H9 (cell line): ENCODE data around the gene TBC1D9B. TPM values are rescaled to one million over a fixed set of nuclear protein-coding genes. Genes with fewer than 3 reads are reported as not detected.

ENCODE experiments used
- DNase-seq: peaks from one replicate; pipeline ENCODE4 v3.0.0-alpha.2; 2017
- H2AFZ ChIP-seq: one replicate; pipeline ENCODE4 v1.6.1; 2013; ENCODE audit warnings: mild to moderate bottlenecking, low read length, control low read depth, moderate library complexity
- H2AK5ac ChIP-seq: 2 replicates; pipeline ENCODE4 v1.6.1; 2013; ENCODE audit warnings: low read length, control low read depth, mixed read lengths; ENCODE audit not compliant: insufficient read length
- H2BK120ac ChIP-seq: one replicate; pipeline ENCODE4 v1.6.1; 2013; ENCODE audit warnings: low read depth, mild to moderate bottlenecking, low read length, control low read depth, inconsistent platforms; ENCODE audit not compliant: poor library complexity, severe bottlenecking
- H2BK12ac ChIP-seq: 2 replicates; pipeline ENCODE4 v1.6.1; 2013; ENCODE audit warnings: low read length, control low read depth, mixed read lengths, low read depth; ENCODE audit not compliant: insufficient read length
- H2BK15ac ChIP-seq: 2 replicates; pipeline ENCODE4 v1.6.1; 2013; ENCODE audit warnings: low read depth, low read length, control low read depth
- H2BK20ac ChIP-seq: one replicate; pipeline ENCODE4 v1.6.1; 2013; ENCODE audit warnings: low read depth, mild to moderate bottlenecking, low read length, control low read depth, inconsistent platforms; ENCODE audit not compliant: poor library complexity, severe bottlenecking
- H2BK5ac ChIP-seq: 2 replicates; pipeline ENCODE4 v1.6.1; 2013; ENCODE audit warnings: low read length, control low read depth, mixed read lengths; ENCODE audit not compliant: insufficient read length
- H3K14ac ChIP-seq: 2 replicates; pipeline ENCODE4 v1.6.1; 2013; ENCODE audit warnings: low read length, control low read depth; ENCODE audit not compliant: insufficient read depth
- H3K18ac ChIP-seq: 2 replicates; pipeline ENCODE4 v1.6.1; 2013; ENCODE audit warnings: low read depth, mild to moderate bottlenecking, mixed read lengths, low read length, control low read depth; ENCODE audit not compliant: insufficient read length
- H3K23ac ChIP-seq: 2 replicates; pipeline ENCODE4 v1.6.1; 2013; ENCODE audit warnings: low read length, control low read depth, mixed read lengths, low read depth; ENCODE audit not compliant: insufficient read length
- H3K23me2 ChIP-seq: 2 replicates; pipeline ENCODE4 v1.6.1; 2013; ENCODE audit warnings: low read depth, mild to moderate bottlenecking, mixed read lengths, low read length, control low read depth; ENCODE audit not compliant: insufficient read length, poor library complexity, severe bottlenecking
- H3K27ac ChIP-seq: 2 replicates; pipeline ENCODE4 v1.5.1; 2013; ENCODE audit warnings: low read length, control low read depth, mixed read lengths, low read depth; ENCODE audit not compliant: insufficient read length
- H3K27me3 ChIP-seq: 2 replicates; pipeline ENCODE4 v1.6.1; 2013; ENCODE audit warnings: low read length, control low read depth, inconsistent platforms; ENCODE audit not compliant: insufficient read depth
- H3K4ac ChIP-seq: 2 replicates; pipeline ENCODE4 v1.6.1; 2013; ENCODE audit warnings: low read depth, mild to moderate bottlenecking, control low read depth, inconsistent platforms, low read length, moderate library complexity
- H3K4me1 ChIP-seq: 2 replicates; pipeline ENCODE4 v1.6.1; 2013; ENCODE audit warnings: low read length, control low read depth, inconsistent platforms; ENCODE audit not compliant: insufficient read depth
- H3K4me2 ChIP-seq: 2 replicates; pipeline ENCODE4 v1.6.1; 2013; ENCODE audit warnings: low read length, control low read depth, mixed read lengths; ENCODE audit not compliant: insufficient read length, insufficient read depth
- H3K56ac ChIP-seq: 2 replicates; pipeline ENCODE4 v1.6.1; 2013; ENCODE audit warnings: low read depth, mild to moderate bottlenecking, mixed read lengths, low read length, control low read depth; ENCODE audit not compliant: insufficient read length
- H3K79me1 ChIP-seq: 2 replicates; pipeline ENCODE4 v1.6.1; 2013; ENCODE audit warnings: low read depth, mild to moderate bottlenecking, moderate library complexity, low read length, control low read depth, inconsistent platforms; ENCODE audit not compliant: insufficient read depth, poor library complexity, severe bottlenecking
- H3K79me2 ChIP-seq: 2 replicates; pipeline ENCODE4 v1.6.1; 2013; ENCODE audit warnings: low read length, control low read depth, inconsistent platforms; ENCODE audit not compliant: insufficient read depth
- H3K9ac ChIP-seq: 2 replicates; pipeline ENCODE4 v1.6.1; 2013; ENCODE audit warnings: low read length, control low read depth, mixed read lengths; ENCODE audit not compliant: insufficient read length; ENCODE audit errors: extremely low read depth
- H3K9me3 ChIP-seq: one replicate; pipeline ENCODE4 v1.6.1; 2013; ENCODE audit warnings: low read depth, low read length, inconsistent platforms; ENCODE audit not compliant: control insufficient read depth
- H3T11ph ChIP-seq: one replicate; pipeline ENCODE4 v1.6.1; 2013; ENCODE audit warnings: mild to moderate bottlenecking, low read length, control low read depth, inconsistent platforms
- H4K20me1 ChIP-seq: one replicate; pipeline ENCODE4 v1.6.1; 2013; ENCODE audit not compliant: control insufficient read depth, insufficient read length, insufficient read depth
- H4K5ac ChIP-seq: 2 replicates; pipeline ENCODE4 v1.6.1; 2013; ENCODE audit warnings: low read depth, mild to moderate bottlenecking, mixed read lengths, low read length, control low read depth; ENCODE audit not compliant: insufficient read length
- H4K8ac ChIP-seq: replicated peaks from 2 replicates; pipeline ENCODE4 v1.6.1; 2013; ENCODE audit warnings: low read length, control low read depth, mixed read lengths, low read depth; ENCODE audit not compliant: insufficient read length
- H4K91ac ChIP-seq: 2 replicates; pipeline ENCODE4 v1.6.1; 2013; ENCODE audit warnings: low read depth, mild to moderate bottlenecking, moderate library complexity, mixed read lengths, low read length, control low read depth; ENCODE audit not compliant: insufficient read length
- H3K27ac Mint-ChIP-seq, 3 experiments: 2 replicates in 2 of 3; 3 replicates in 1 of 3; pipeline ENCODE4 v1.8.0; 2020 to 2021; ENCODE audit warnings: mixed read lengths in 3 of 3, mild to moderate bottlenecking in 1 of 3, moderate library complexity in 1 of 3
- H3K27me3 Mint-ChIP-seq: 2 replicates; pipeline ENCODE4 v1.8.0; 2021; ENCODE audit warnings: low read depth, mild to moderate bottlenecking, moderate library complexity, mixed read lengths
- H3K36me3 Mint-ChIP-seq, 3 experiments: 2 replicates in 2 of 3; 3 replicates in 1 of 3; pipeline ENCODE4 v1.8.0; 2020 to 2021; ENCODE audit warnings: low read depth in 3 of 3, mixed read lengths in 3 of 3; ENCODE audit not compliant: insufficient read depth in 1 of 3
- H3K4me1 Mint-ChIP-seq, 2 experiments: 2 replicates each; pipeline ENCODE4 v1.8.0; 2020; ENCODE audit warnings: mixed read lengths in 2 of 2
- H3K4me3 Mint-ChIP-seq, 2 experiments: 2 replicates in 1 of 2; 3 replicates in 1 of 2; pipeline ENCODE4 v1.8.0; 2020 to 2021; ENCODE audit warnings: mild to moderate bottlenecking in 2 of 2, mixed read lengths in 2 of 2, moderate library complexity in 1 of 2
- H3K9me3 Mint-ChIP-seq, 2 experiments: 2 replicates in 1 of 2; 3 replicates in 1 of 2; pipeline ENCODE4 v1.8.0; 2020; ENCODE audit warnings: mild to moderate bottlenecking in 2 of 2, mixed read lengths in 2 of 2, moderate library complexity in 1 of 2
- WGBS: extraction: QIAGEN DNeasy Blood & Tissue Kit; methylation state at CpG from one replicate; pipeline ENCODE4 v1.1.7; 2013; ENCODE audit warnings: missing lambda C conversion rate, low lambda C conversion rate, mixed read lengths; ENCODE audit not compliant: insufficient read length; ENCODE audit errors: extremely low coverage; 5-methylcytosine and 5-hydroxymethylcytosine counted together
- total RNA-seq: library from RNA; stranded (reverse); gene quantifications from 2 replicates; pipeline ENCODE4 v1.2.1, GENCODE V29; 2021
- TF ChIP-seq, protein P1 (sequence below): fragments of 200-600 bp; sonication (generic); conservative IDR thresholded peaks from 3 replicates; pipeline ENCODE4 v1.8.0; 2021; ENCODE audit warnings: antibody characterized with exemption, mild to moderate bottlenecking

TBC1D9B gene
- total RNA-seq, 1 experiment from 2014 or later: 62.1 TPM

DNA sequence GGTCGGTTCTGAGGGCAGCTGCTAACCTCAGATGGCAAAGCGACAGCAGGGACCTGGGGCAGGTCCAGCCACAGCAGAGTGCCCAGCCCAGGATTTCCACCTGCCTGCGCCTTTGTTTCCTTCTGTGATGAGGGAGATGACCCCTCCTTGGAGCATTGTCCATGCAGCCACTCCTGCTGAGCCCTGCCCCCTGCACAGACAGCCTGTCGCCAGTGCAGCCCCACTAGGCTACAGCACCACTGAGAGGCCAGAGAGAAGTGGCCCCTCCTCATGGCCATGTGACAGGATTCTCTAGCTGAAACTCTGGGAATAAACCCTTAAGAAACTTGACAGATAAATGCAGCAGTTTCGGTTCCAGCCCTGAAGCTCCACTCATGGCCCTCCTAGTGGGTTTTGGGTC, 38.6 kb downstream of the TBC1D9B start:
- Histone ChIP-seq H3K27me3 (no peaks in the 10 kb centered on the region), H3K4ac (no peak overlapping the region), H3K23me2 (no peaks in the 10 kb centered on the region), H2BK20ac (no peak overlapping the region), H3K4me1 (no peaks in the 10 kb centered on the region), H2AK5ac (no peak overlapping the region), H3K56ac (no peak overlapping the region), H3K79me2 (no peaks in the 10 kb centered on the region), H3K79me1 (no peaks in the 10 kb centered on the region), H4K8ac (no peak overlapping the region), H3K4me2 (no peak overlapping the region), H3K23ac (no peak overlapping the region), H2BK5ac (no peak overlapping the region), H2BK15ac (no peak overlapping the region), H4K5ac (no peak overlapping the region), H3T11ph (no peak overlapping the region), H4K20me1 (no peaks in the 10 kb centered on the region), H3K9me3 (no peaks in the 10 kb centered on the region), H3K18ac (no peak overlapping the region), H2BK12ac (no peak overlapping the region), H2BK120ac (no peak overlapping the region), H3K14ac (no peak overlapping the region), H2AFZ (no peak overlapping the region), H3K27ac (no peak overlapping the region), H3K9ac (no peak overlapping the region), H4K91ac (no peak overlapping the region)
- DNase-seq: no peak
- Mint-ChIP-seq H3K4me1 (peaks cover 9 to 23% of the 10 kb centered on the region in 2 experiments), H3K9me3 (no peaks in the 10 kb centered on the region), H3K4me3 (no peak overlapping the region), H3K36me3 (peaks cover 8 to 46% (median 43%) of the 10 kb centered on the region in 3 experiments; a peak in 6 of 7 replicates), H3K27me3 (peaks cover 1% of the 10 kb centered on the region; the same call in 1 of the 2 replicates), H3K27ac (peak overlapping the region in 2 of 3 experiments; percentile 58 to 64; a peak in 2 of 7 replicates)
- no CpG with 5 or more reads among the region's 5 CpGs for WGBS
- TF ChIP-seq, protein P1, sequence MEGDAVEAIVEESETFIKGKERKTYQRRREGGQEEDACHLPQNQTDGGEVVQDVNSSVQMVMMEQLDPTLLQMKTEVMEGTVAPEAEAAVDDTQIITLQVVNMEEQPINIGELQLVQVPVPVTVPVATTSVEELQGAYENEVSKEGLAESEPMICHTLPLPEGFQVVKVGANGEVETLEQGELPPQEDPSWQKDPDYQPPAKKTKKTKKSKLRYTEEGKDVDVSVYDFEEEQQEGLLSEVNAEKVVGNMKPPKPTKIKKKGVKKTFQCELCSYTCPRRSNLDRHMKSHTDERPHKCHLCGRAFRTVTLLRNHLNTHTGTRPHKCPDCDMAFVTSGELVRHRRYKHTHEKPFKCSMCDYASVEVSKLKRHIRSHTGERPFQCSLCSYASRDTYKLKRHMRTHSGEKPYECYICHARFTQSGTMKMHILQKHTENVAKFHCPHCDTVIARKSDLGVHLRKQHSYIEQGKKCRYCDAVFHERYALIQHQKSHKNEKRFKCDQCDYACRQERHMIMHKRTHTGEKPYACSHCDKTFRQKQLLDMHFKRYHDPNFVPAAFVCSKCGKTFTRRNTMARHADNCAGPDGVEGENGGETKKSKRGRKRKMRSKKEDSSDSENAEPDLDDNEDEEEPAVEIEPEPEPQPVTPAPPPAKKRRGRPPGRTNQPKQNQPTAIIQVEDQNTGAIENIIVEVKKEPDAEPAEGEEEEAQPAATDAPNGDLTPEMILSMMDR: no peak
